Measurements from ENCODE around the gene KCNIP3.
"Not testable (repeated sequence)": the region's sequence is repeated elsewhere in the genome, so short reads cannot be mapped to it uniquely, and the experiment has no call there.

Gene KCNIP3

GRCh38 chr2:95361216-95361980, 64.3 kb downstream of the KCNIP3 start:
- DNase-seq (ENCODE audit: low read depth) = no peak

- no peak for DNase-seq (ENCODE audit: low read depth)
Measured at GRCh38 chr2:95362486-95362885, 65.3 kb downstream of the KCNIP3 start.

- no peak for DNase-seq (ENCODE audit: low read depth)
Measured at GRCh38 chr2:95366514-95366913, 69.4 kb downstream of the KCNIP3 start.

GRCh38 chr2:95372216-95372829, 75.2 kb downstream of the KCNIP3 start:
- DNase-seq (ENCODE audit: low read depth) = no peak

- DNase-seq (ENCODE audit: low read depth) = no peak
Measured at GRCh38 chr2:95372845-95373244, 75.7 kb downstream of the KCNIP3 start.

GRCh38 chr2:95374029-95374428, 76.9 kb downstream of the KCNIP3 start:
- DNase-seq (ENCODE audit: low read depth) = no peak

- no peak for DNase-seq (ENCODE audit: low read depth)
Measured at GRCh38 chr2:95374451-95374920, 77.3 kb downstream of the KCNIP3 start.

- DNase-seq (ENCODE audit: low read depth) = peak; percentile 47
Measured at GRCh38 chr2:95374921-95375471, 77.8 kb downstream of the KCNIP3 start.

GRCh38 chr2:95375532-95376150, 78.5 kb downstream of the KCNIP3 start:
- DNase-seq (ENCODE audit: low read depth) = no peak

GRCh38 chr2:95376311-95377215, 79.4 kb downstream of the KCNIP3 start:
- DNase-seq (ENCODE audit: low read depth) = no peak

GRCh38 chr2:95377216-95378123, 80.3 kb downstream of the KCNIP3 start:
- no peak for DNase-seq (ENCODE audit: low read depth)

GRCh38 chr2:95378281-95378680, 81.1 kb downstream of the KCNIP3 start:
- not testable (repeated sequence) for DNase-seq (ENCODE audit: low read depth)

- no peak for DNase-seq (ENCODE audit: low read depth)
Measured at GRCh38 chr2:95379371-95379831, 82.3 kb downstream of the KCNIP3 start.

- no peak for DNase-seq (ENCODE audit: low read depth)
Measured at GRCh38 chr2:95380280-95380679, 83.1 kb downstream of the KCNIP3 start.

- no peak for DNase-seq (ENCODE audit: low read depth)
Measured at GRCh38 chr2:95380731-95381130, 83.6 kb downstream of the KCNIP3 start.

GRCh38 chr2:95381212-95382191, 84.4 kb downstream of the KCNIP3 start:
- DNase-seq (ENCODE audit: low read depth) = no peak

- no peak for DNase-seq (ENCODE audit: low read depth)
Measured at GRCh38 chr2:95382192-95382591, 85.0 kb downstream of the KCNIP3 start.

- DNase-seq (ENCODE audit: low read depth) = no peak
Measured at GRCh38 chr2:95382686-95383634, 85.8 kb downstream of the KCNIP3 start.

Data from EH (cell line).